NCI-H1930 (cell line): ENCODE data around the gene SYNE1.
"Not testable (repeated sequence)": the region's sequence is repeated elsewhere in the genome, so short reads cannot be mapped to it uniquely, and the experiment has no call there.

Source experiments
- DNase-seq, 2 experiments: peaks; one replicate each; lab custom pipeline; 2025; lab: John Stamatoyannopoulos, UW

Gene SYNE1

GRCh38 chr6:152368751-152369624 is 268.2 kb downstream of the SYNE1 start:
- DNase-seq: no peak

- DNase-seq: no peak
These were observed 272.3 kb downstream of the SYNE1 start for GRCh38 chr6:152364866-152365265.

- DNase-seq: no peak
These were observed 277.1 kb downstream of the SYNE1 start for GRCh38 chr6:152360034-152360433.

- DNase-seq: peak in 1 of 2 experiments; percentile 2
These were observed 280.5 kb downstream of the SYNE1 start for GRCh38 chr6:152356662-152357061.

GRCh38 chr6:152356016-152356415 is 281.1 kb downstream of the SYNE1 start:
- no peak for DNase-seq

- no peak for DNase-seq
These were observed 282.0 kb downstream of the SYNE1 start for GRCh38 chr6:152355166-152355565.

GRCh38 chr6:152353440-152353839 is 283.7 kb downstream of the SYNE1 start:
- DNase-seq: no peak

GRCh38 chr6:152351742-152352141 is 285.4 kb downstream of the SYNE1 start:
- DNase-seq: no peak

- no peak for DNase-seq
These were observed 286.1 kb downstream of the SYNE1 start for GRCh38 chr6:152351110-152351509.

GRCh38 chr6:152348116-152348515 is 289.0 kb downstream of the SYNE1 start:
- no peak for DNase-seq

GRCh38 chr6:152343735-152344360 is 293.3 kb downstream of the SYNE1 start:
- no peak for DNase-seq

GRCh38 chr6:152341596-152341995 is 295.6 kb downstream of the SYNE1 start:
- DNase-seq: no peak

GRCh38 chr6:152338335-152339125 is 298.6 kb downstream of the SYNE1 start:
- no peak for DNase-seq

GRCh38 chr6:152334555-152334954 is 302.6 kb downstream of the SYNE1 start:
- no peak for DNase-seq

GRCh38 chr6:152330961-152331360 is 306.2 kb downstream of the SYNE1 start:
- DNase-seq: no peak

- DNase-seq: no peak
These were observed 307.3 kb downstream of the SYNE1 start for GRCh38 chr6:152329638-152330448.

GRCh38 chr6:152328200-152328599 is 309.0 kb downstream of the SYNE1 start:
- DNase-seq: not testable (repeated sequence)

GRCh38 chr6:152323376-152323775 is 313.8 kb downstream of the SYNE1 start:
- no peak for DNase-seq

GRCh38 chr6:152318278-152318677 is 318.9 kb downstream of the SYNE1 start:
- DNase-seq: no peak

GRCh38 chr6:152316024-152316423 is 321.1 kb downstream of the SYNE1 start:
- no peak for DNase-seq

GRCh38 chr6:152314483-152314832 is 322.7 kb downstream of the SYNE1 start:
- no peak for DNase-seq
